Forelimb muscle (tissue), 1 donor: ENCODE data around the gene ZNF556. TPM values are rescaled to one million over a fixed set of nuclear protein-coding genes. Genes with fewer than 3 reads are reported as not detected.
A peak's percentile ranks its signal among the peaks of the same experiment; 100 is the strongest.

Source experiments
- DNase-seq: peaks from one replicate; pipeline ENCODE4 v3.0.0-alpha.2; 2013; ENCODE audit warnings: low read depth
- polyA plus RNA-seq: library from polyadenylated mRNA; unstranded; fragments of 120-200 nt; gene quantifications from one replicate; pipeline ENCODE4 v1.2.1, GENCODE V29; 2013; ENCODE audit not compliant: insufficient read length

ZNF556 gene
- polyA plus RNA-seq = 50.9 TPM

- peak; percentile 44 for DNase-seq
These were observed at the start of gene ZNF556 for GRCh38 chr19:2867025-2867991. Gene ZNF556 (plus strand): TSS chr19:2867335. CDS start chr19:2867422, 87 bp downstream.

GRCh38 chr19:2819540-2820111 is 47.5 kb upstream of the ZNF556 start, which contains the start of gene ZNF554:
Gene ZNF554 (plus strand): TSS chr19:2819868. CDS start chr19:2820072, 204 bp downstream.
- peak; percentile 93 for DNase-seq

GRCh38 chr19:2820112-2820702 is 46.9 kb upstream of the ZNF556 start:
- no peak for DNase-seq

GRCh38 chr19:2822846-2823245 is 44.3 kb upstream of the ZNF556 start:
- no peak for DNase-seq

- DNase-seq = no peak
These were observed 43.5 kb upstream of the ZNF556 start for GRCh38 chr19:2823646-2824045.

- DNase-seq = no peak
These were observed 43.0 kb upstream of the ZNF556 start for GRCh38 chr19:2824129-2824528.

GRCh38 chr19:2827022-2827421 is 40.1 kb upstream of the ZNF556 start:
- no peak for DNase-seq

- DNase-seq = no peak
These were observed 39.2 kb upstream of the ZNF556 start for GRCh38 chr19:2827840-2828489.

GRCh38 chr19:2834294-2834871 is 32.8 kb upstream of the ZNF556 start:
- no peak for DNase-seq

GRCh38 chr19:2837430-2837829 is 29.7 kb upstream of the ZNF556 start:
- no peak for DNase-seq

GRCh38 chr19:2840794-2841791 is 26.0 kb upstream of the ZNF556 start, which contains the start of gene ZNF555:
Gene ZNF555 (plus strand): TSS chr19:2841475. CDS start chr19:2841573, 98 bp downstream.
- DNase-seq = peak; percentile 96

- no peak for DNase-seq
These were observed 25.1 kb upstream of the ZNF556 start for GRCh38 chr19:2841855-2842574.

GRCh38 chr19:2845107-2845506 is 22.0 kb upstream of the ZNF556 start:
- DNase-seq = no peak

GRCh38 chr19:2846180-2846894 is 20.8 kb upstream of the ZNF556 start:
- DNase-seq = no peak

- DNase-seq = no peak
These were observed 19.6 kb upstream of the ZNF556 start for GRCh38 chr19:2847507-2847906.

- no peak for DNase-seq
These were observed 18.5 kb upstream of the ZNF556 start for GRCh38 chr19:2848616-2849015.

- DNase-seq = no peak
These were observed 16.7 kb upstream of the ZNF556 start for GRCh38 chr19:2850256-2850925.

- no peak for DNase-seq
These were observed 14.5 kb upstream of the ZNF556 start for GRCh38 chr19:2852598-2852997.
